GM23338 (cell line): ENCODE data around the gene KRTAP9-2. TPM values are rescaled to one million over a fixed set of nuclear protein-coding genes. Genes with fewer than 3 reads are reported as not detected.
"Not testable (repeated sequence)": the region's sequence is repeated elsewhere in the genome, so short reads cannot be mapped to it uniquely, and the experiment has no call there.

ENCODE experiments used
- ATAC-seq: fragments of 200-7000 bp; cut with Tn5 transposase; 3 replicates; pipeline ENCODE4 v1.9.1; 2020
- DNase-seq: peaks from one replicate; pipeline ENCODE4 v3.0.0-alpha.2; 2015; ENCODE audit warnings: low spot score
- H2AFZ ChIP-seq: fragments of 200-600 bp; sonication (generic); 2 replicates; pipeline ENCODE4 v1.8.0; 2016; ENCODE audit warnings: antibody characterized with exemption, mild to moderate bottlenecking, moderate library complexity
- H3F3A ChIP-seq: fragments of 200-600 bp; sonication (generic); replicated peaks from 2 replicates; pipeline ENCODE4 v1.8.0; 2017; ENCODE audit warnings: antibody characterized with exemption, mixed run types, low read depth
- H3K27ac ChIP-seq: fragments of 200-600 bp; sonication (generic); 2 replicates; pipeline ENCODE4 v1.6.1; 2016; ENCODE audit warnings: low read depth
- H3K27me3 ChIP-seq: fragments of 200-600 bp; sonication (generic); 2 replicates; pipeline ENCODE4 v1.8.0; 2016; ENCODE audit warnings: mild to moderate bottlenecking, mixed run types, moderate library complexity; ENCODE audit not compliant: insufficient read depth
- H3K36me3 ChIP-seq: fragments of 200-600 bp; sonication (generic); 2 replicates; pipeline ENCODE4 v1.8.0; 2016; ENCODE audit warnings: mild to moderate bottlenecking; ENCODE audit not compliant: insufficient read depth
- H3K4me1 ChIP-seq: fragments of 200-600 bp; sonication (generic); 2 replicates; pipeline ENCODE4 v1.8.0; 2016; ENCODE audit warnings: mild to moderate bottlenecking, moderate library complexity; ENCODE audit not compliant: insufficient read depth
- H3K4me2 ChIP-seq: fragments of 200-600 bp; sonication (generic); 2 replicates; pipeline ENCODE4 v1.7.1; 2017; ENCODE audit warnings: mixed run types
- H3K4me3 ChIP-seq: fragments of 200-600 bp; sonication (generic); 2 replicates; pipeline ENCODE4 v1.6.1; 2016; ENCODE audit warnings: mixed run types
- H3K79me2 ChIP-seq: fragments of 200-600 bp; sonication (generic); replicated peaks from 2 replicates; pipeline ENCODE4 v1.8.0; 2017; ENCODE audit warnings: mild to moderate bottlenecking; ENCODE audit not compliant: insufficient read depth
- H3K9me2 ChIP-seq: fragments of 200-600 bp; sonication (generic); 2 replicates; pipeline ENCODE4 v1.8.0; 2017; ENCODE audit not compliant: insufficient read depth
- H4K20me1 ChIP-seq: fragments of 200-600 bp; sonication (generic); replicated peaks from 2 replicates; pipeline ENCODE4 v1.8.0; 2017; ENCODE audit warnings: mild to moderate bottlenecking; ENCODE audit not compliant: insufficient read depth
- H3K27ac Mint-ChIP-seq: 2 replicates; pipeline ENCODE4 v1.8.0; 2020; ENCODE audit warnings: inconsistent platforms, mild to moderate bottlenecking, moderate library complexity, mixed read lengths
- H3K27me3 Mint-ChIP-seq: 3 replicates; pipeline ENCODE4 v1.8.0; 2022; ENCODE audit warnings: low read depth, mild to moderate bottlenecking, moderate library complexity, mixed read lengths, inconsistent platforms; ENCODE audit not compliant: insufficient read depth, poor library complexity
- H3K36me3 Mint-ChIP-seq: 3 replicates; pipeline ENCODE4 v1.8.0; 2021; ENCODE audit warnings: low read depth, mild to moderate bottlenecking, inconsistent platforms, moderate library complexity, mixed read lengths
- H3K4me1 Mint-ChIP-seq: 3 replicates; pipeline ENCODE4 v1.8.0; 2020; ENCODE audit warnings: mild to moderate bottlenecking, inconsistent platforms, mixed read lengths
- H3K4me3 Mint-ChIP-seq: 3 replicates; pipeline ENCODE4 v1.8.0; 2021; ENCODE audit warnings: moderate library complexity, mild to moderate bottlenecking, inconsistent platforms, mixed read lengths
- H3K9me3 Mint-ChIP-seq: 3 replicates; pipeline ENCODE4 v1.8.0; 2020; ENCODE audit warnings: moderate library complexity, mild to moderate bottlenecking, inconsistent platforms, mixed read lengths
- EZH2 ChIP-seq: fragments of 200-600 bp; sonication (generic); IDR thresholded peaks from one replicate; pipeline ENCODE4 v1.8.0; 2017; ENCODE audit warnings: antibody characterized with exemption, mild to moderate bottlenecking, low read depth; ENCODE audit not compliant: unreplicated experiment
- JUNB ChIP-seq: IDR thresholded peaks from one replicate; pipeline ENCODE4 v1.6.1; 2016; ENCODE audit warnings: antibody characterized with exemption; ENCODE audit not compliant: unreplicated experiment
- STAT1 ChIP-seq: IDR thresholded peaks from one replicate; pipeline ENCODE4 v1.6.1; 2016; ENCODE audit warnings: antibody characterized with exemption; ENCODE audit not compliant: unreplicated experiment
- polyA plus RNA-seq: library from polyadenylated mRNA; unstranded; fragments of >200 nt; fragmentation: Nextera tagmentation; extraction: Ambion mirVana; gene quantifications from 2 replicates; pipeline ENCODE4 v1.2.1, GENCODE V29; 2016
- total RNA-seq: library from RNA; depleted of rRNA; stranded (reverse); fragments of >200 nt; shearing (Covaris generic); gene quantifications from 2 replicates; pipeline ENCODE4 v1.2.3, GENCODE V29; 2014
- TF ChIP-seq, protein P1 (sequence below), 2 experiments: fragments of 200-600 bp in 1 of 2; sonication (generic) in 1 of 2; conservative IDR thresholded peaks; 2 replicates each; pipeline versions ENCODE4 v1.5.1 to v1.6.1; 2016 to 2017; ENCODE audit warnings: antibody characterized with exemption in 2 of 2, low read depth in 2 of 2, mild to moderate bottlenecking in 2 of 2, moderate library complexity in 1 of 2
- TF ChIP-seq, protein P2 (sequence below): IDR thresholded peaks from one replicate; pipeline ENCODE4 v1.6.1; 2018; ENCODE audit warnings: antibody characterized with exemption; ENCODE audit not compliant: unreplicated experiment

KRTAP9-2 gene
- total and polyA plus RNA-seq, 2 experiments from 2014 or later = not detected

DNA sequence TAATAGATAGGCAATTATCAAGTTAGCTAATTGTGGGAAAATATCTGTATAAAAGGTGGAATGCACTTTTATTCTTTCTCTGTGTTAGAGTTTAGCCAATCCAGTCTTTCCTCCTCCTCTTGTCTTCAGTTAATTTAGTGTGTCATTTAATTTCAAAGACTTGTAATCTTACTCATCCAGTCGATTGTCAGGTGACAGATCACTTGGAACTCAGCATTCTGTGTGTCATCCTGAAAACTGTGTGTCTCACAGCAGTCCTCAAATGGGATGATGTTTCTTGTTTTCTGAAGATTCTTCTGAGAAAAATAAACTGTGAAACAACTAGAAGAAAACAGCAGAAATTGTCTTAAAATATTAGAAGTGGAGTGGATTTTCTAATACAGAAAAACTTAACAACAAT lies 41.4 kb upstream of the KRTAP9-2 start:
- H3K27ac ChIP-seq = no peak overlapping the region
- H2AFZ ChIP-seq = no peak overlapping the region
- no peaks in the 10 kb centered on the region for H3K79me2 ChIP-seq
- no peaks in the 10 kb centered on the region for H3F3A ChIP-seq
- H4K20me1 ChIP-seq = no peaks in the 10 kb centered on the region
- H3K9me2 ChIP-seq = no peaks in the 10 kb centered on the region
- TF ChIP-seq STAT1 (no peak), JUNB (no peak)
- no peaks in the 10 kb centered on the region for H3K4me1 Mint-ChIP-seq
- peaks cover 2% of the 10 kb centered on the region for H3K27me3 Mint-ChIP-seq
- H3K4me2 ChIP-seq = no peak overlapping the region
- H3K4me1 ChIP-seq = no peaks in the 10 kb centered on the region
- no peaks in the 10 kb centered on the region for H3K9me3 Mint-ChIP-seq
- H3K27me3 ChIP-seq = no peaks in the 10 kb centered on the region
- ATAC-seq = no peak
- H3K4me3 Mint-ChIP-seq = no peak overlapping the region
- no peak overlapping the region for H3K4me3 ChIP-seq
- H3K36me3 Mint-ChIP-seq = no peaks in the 10 kb centered on the region
- H3K27ac Mint-ChIP-seq = no peak overlapping the region
- no peaks in the 10 kb centered on the region for H3K36me3 ChIP-seq
- no peak for DNase-seq

DNA sequence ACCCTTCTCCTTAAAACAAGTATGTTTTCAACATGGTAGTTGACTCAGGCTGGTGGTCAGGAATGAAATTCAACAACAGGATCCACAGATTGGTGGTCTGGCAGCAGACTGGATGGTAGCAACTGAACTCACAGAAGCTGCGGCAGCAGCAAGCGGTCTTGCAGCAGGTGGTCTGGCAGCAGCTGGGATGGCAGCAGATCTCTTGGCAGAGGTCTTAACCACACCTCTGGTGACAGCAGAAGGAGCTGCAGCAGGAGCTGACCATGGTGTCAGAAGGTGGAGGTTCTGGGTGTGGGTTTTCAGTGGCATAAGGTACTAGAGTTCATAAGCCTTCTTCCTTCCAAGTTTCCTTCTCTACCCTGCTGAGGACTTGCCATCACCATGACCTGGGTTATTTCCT lies 39.6 kb upstream of the KRTAP9-2 start:
- H3K27ac ChIP-seq = no peak overlapping the region
- H3K9me2 ChIP-seq = no peaks in the 10 kb centered on the region
- TF ChIP-seq, protein P1, sequence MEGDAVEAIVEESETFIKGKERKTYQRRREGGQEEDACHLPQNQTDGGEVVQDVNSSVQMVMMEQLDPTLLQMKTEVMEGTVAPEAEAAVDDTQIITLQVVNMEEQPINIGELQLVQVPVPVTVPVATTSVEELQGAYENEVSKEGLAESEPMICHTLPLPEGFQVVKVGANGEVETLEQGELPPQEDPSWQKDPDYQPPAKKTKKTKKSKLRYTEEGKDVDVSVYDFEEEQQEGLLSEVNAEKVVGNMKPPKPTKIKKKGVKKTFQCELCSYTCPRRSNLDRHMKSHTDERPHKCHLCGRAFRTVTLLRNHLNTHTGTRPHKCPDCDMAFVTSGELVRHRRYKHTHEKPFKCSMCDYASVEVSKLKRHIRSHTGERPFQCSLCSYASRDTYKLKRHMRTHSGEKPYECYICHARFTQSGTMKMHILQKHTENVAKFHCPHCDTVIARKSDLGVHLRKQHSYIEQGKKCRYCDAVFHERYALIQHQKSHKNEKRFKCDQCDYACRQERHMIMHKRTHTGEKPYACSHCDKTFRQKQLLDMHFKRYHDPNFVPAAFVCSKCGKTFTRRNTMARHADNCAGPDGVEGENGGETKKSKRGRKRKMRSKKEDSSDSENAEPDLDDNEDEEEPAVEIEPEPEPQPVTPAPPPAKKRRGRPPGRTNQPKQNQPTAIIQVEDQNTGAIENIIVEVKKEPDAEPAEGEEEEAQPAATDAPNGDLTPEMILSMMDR (conservative IDR thresholded peaks at IDR 0.05; ENCODE audit: low read depth in 2 of 2) = no peak
- TF ChIP-seq, protein P2, sequence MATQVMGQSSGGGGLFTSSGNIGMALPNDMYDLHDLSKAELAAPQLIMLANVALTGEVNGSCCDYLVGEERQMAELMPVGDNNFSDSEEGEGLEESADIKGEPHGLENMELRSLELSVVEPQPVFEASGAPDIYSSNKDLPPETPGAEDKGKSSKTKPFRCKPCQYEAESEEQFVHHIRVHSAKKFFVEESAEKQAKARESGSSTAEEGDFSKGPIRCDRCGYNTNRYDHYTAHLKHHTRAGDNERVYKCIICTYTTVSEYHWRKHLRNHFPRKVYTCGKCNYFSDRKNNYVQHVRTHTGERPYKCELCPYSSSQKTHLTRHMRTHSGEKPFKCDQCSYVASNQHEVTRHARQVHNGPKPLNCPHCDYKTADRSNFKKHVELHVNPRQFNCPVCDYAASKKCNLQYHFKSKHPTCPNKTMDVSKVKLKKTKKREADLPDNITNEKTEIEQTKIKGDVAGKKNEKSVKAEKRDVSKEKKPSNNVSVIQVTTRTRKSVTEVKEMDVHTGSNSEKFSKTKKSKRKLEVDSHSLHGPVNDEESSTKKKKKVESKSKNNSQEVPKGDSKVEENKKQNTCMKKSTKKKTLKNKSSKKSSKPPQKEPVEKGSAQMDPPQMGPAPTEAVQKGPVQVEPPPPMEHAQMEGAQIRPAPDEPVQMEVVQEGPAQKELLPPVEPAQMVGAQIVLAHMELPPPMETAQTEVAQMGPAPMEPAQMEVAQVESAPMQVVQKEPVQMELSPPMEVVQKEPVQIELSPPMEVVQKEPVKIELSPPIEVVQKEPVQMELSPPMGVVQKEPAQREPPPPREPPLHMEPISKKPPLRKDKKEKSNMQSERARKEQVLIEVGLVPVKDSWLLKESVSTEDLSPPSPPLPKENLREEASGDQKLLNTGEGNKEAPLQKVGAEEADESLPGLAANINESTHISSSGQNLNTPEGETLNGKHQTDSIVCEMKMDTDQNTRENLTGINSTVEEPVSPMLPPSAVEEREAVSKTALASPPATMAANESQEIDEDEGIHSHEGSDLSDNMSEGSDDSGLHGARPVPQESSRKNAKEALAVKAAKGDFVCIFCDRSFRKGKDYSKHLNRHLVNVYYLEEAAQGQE = peak; percentile 33
- TF ChIP-seq EZH2 = no peak
- no peak for TF ChIP-seq STAT1
- H3K27me3 ChIP-seq = no peaks in the 10 kb centered on the region
- no peaks in the 10 kb centered on the region for H3K79me2 ChIP-seq
- Mint-ChIP-seq H3K27ac (no peak overlapping the region), H3K4me3 (no peak overlapping the region), H3K9me3 (no peaks in the 10 kb centered on the region), H3K36me3 (no peaks in the 10 kb centered on the region), H3K4me1 (no peaks in the 10 kb centered on the region; the same call in 2 of the 3 replicates), H3K27me3 (no peaks in the 10 kb centered on the region)
- ATAC-seq = no peak
- no peaks in the 10 kb centered on the region for H4K20me1 ChIP-seq
- no peak overlapping the region for H2AFZ ChIP-seq
- no peaks in the 10 kb centered on the region for H3F3A ChIP-seq
- H3K36me3 ChIP-seq = no peaks in the 10 kb centered on the region
- DNase-seq = no peak
- no peak overlapping the region for H3K4me2 ChIP-seq
- H3K4me3 ChIP-seq = no peak overlapping the region
- no peaks in the 10 kb centered on the region for H3K4me1 ChIP-seq

DNA sequence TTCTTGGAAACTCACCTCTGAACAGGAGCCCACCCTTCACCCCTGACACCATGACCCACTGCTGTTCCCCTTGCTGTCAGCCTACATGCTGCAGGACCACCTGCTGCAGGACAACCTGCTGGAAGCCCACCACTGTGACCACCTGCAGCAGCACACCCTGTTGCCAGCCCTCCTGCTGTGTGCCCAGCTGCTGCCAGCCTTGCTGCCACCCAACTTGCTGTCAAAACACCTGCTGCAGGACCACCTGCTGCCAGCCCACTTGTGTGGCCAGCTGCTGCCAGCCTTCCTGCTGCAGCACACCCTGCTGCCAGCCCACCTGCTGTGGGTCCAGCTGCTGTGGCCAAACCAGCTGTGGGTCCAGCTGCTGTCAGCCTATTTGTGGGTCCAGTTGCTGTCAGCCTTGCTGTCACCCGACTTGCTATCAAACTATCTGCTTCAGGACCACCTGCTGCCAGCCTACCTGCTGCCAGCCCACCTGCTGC lies 36.6 kb upstream of the KRTAP9-2 start, which contains the start of gene KRTAP9-1:
Gene KRTAP9-1, plus strand, starts transcription at position 51 of the 482 bp plus-strand sequence. Its CDS starts 0 bp downstream, at position 51.
- H3K36me3 ChIP-seq, H3F3A ChIP-seq, H2AFZ ChIP-seq, H3K27ac Mint-ChIP-seq, H3K4me1 ChIP-seq, H3K36me3 Mint-ChIP-seq, H3K27ac ChIP-seq, H3K4me1 Mint-ChIP-seq, DNase-seq, H3K4me3 Mint-ChIP-seq, H3K4me3 ChIP-seq, H3K9me2 ChIP-seq, H3K9me3 Mint-ChIP-seq, H3K4me2 ChIP-seq, H3K27me3 Mint-ChIP-seq, ATAC-seq, H4K20me1 ChIP-seq, H3K27me3 ChIP-seq, H3K79me2 ChIP-seq: not testable (repeated sequence)
